HTR-8/SVneo (cell line): ENCODE data around the gene TMEM267.
"Not testable (repeated sequence)": the region's sequence is repeated elsewhere in the genome, so short reads cannot be mapped to it uniquely, and the experiment has no call there.

ENCODE experiments used
- DNase-seq: peaks from one replicate; pipeline ENCODE4 v3.0.0; 2011; ENCODE audit warnings: low spot score, mixed read lengths; ENCODE audit not compliant: insufficient read length
- FAIRE-seq: peaks from 2 replicates; lab custom pipeline; 2011; peaks lifted over from hg19 to GRCh38; lab: Jason Lieb, UNC

TMEM267 gene, protein sequence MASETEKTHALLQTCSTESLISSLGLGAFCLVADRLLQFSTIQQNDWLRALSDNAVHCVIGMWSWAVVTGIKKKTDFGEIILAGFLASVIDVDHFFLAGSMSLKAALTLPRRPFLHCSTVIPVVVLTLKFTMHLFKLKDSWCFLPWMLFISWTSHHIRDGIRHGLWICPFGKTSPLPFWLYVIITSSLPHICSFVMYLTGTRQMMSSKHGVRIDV

GRCh38 chr5:43483298-43484105 is at the start of gene TMEM267:
Gene TMEM267, minus strand, starts transcription at chr5:43483865. Its CDS starts 29,896 bp downstream, at chr5:43453969.
- peak; percentile 97 for FAIRE-seq

DNA sequence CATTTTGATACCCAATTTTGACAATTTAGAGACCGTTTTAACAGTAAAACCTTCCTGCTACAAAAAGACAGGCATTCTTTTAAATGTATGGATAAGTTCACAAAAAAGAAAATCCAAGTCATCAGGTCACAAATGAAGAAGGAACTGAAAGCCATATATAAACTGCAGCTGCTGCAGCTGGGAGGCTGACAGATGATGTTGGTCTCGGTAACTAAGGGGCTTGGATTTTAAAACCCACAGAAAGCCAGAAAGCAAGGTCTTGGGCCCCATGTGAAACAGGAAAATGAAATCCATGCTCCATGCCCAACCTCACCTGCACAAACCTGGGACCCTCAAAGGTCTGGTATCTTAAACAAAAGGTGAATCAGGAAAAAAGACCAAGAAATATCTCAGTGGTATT is 47.0 kb upstream of the TMEM267 start:
- no peak for FAIRE-seq
- DNase-seq = no peak

More at GRCh38 chr5:43483298-43484105, at the start of gene TMEM267:
- DNase-seq = peak; percentile 97

- DNase-seq = no peak
Observed at GRCh38 chr5:43523662-43524072, 40.0 kb upstream of the TMEM267 start.

DNA sequence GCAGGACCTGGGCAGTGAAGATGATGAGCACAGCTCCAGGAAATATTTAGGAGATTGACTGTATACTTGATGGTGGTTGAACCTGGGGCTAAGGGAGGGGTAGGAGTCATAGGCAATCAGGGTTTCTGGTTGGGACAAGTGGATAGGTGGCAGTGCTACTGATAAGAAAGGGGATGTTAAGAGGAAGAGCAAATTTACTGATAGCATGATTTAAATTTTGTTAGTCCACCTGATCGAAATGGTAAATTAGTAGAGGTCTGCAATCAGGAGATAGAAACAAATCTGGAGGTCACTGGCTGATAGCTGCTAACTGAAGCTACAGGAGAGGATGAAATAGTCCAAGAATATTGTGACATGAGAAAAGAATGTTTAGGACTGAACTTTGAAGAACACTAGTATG is 37.0 kb upstream of the TMEM267 start:
- FAIRE-seq (no peak), DNase-seq (no peak)

More at GRCh38 chr5:43523662-43524072, 40.0 kb upstream of the TMEM267 start:
- FAIRE-seq = no peak

GRCh38 chr5:43515678-43516048 is 32.0 kb upstream of the TMEM267 start:
- DNase-seq = no peak
- FAIRE-seq = no peak

DNA sequence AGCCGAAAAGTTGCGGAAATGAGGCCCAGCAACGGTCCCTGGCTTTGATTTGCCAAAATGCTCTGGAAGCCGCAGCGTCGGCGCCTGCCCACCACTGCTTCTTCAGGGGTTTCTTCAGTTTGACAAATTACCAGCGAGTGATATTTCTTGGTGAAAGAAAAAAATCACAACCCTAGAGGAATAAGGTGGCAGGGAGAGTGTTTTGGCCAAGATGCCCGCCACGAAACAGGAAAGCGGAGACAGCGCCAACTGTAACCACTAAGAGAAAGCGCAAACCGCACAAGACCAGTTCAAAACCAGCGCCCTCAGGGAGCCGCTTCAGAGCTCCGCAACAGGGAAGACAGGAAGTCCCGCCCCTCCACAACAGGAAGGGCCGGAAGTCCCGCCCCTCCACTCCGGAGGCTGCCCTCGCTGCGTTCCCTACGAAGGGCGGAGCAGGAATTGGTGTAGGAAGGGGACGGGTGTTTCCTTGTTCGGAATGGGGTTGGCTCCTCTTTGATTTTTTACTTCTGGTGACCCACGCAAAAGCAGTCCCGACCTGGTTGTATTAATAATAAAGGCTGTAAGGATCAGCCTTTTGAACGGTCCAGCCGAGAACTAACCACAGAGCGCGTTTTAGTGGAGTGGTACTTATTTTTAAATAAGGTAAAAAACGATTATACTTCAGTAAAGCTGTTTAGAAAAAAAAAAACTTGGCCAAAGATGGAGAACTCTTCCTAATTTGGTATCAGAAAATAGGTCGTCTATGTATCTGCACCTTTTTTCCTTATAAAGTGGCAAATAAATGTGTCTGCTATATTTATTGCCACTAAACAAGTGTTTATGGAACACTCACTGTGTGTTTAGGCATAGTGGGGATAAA is 31.4 kb upstream of the TMEM267 start, which contains the start of gene C5orf34:
Gene C5orf34 (minus strand): TSS at position 333 of the 862 bp plus-strand sequence. CDS start 5,809 bp downstream, outside the sequence.
- DNase-seq (peak; percentile 100), FAIRE-seq (peak; percentile 70)

- FAIRE-seq = no peak
Observed at GRCh38 chr5:43514471-43514815, 30.8 kb upstream of the TMEM267 start.

DNA sequence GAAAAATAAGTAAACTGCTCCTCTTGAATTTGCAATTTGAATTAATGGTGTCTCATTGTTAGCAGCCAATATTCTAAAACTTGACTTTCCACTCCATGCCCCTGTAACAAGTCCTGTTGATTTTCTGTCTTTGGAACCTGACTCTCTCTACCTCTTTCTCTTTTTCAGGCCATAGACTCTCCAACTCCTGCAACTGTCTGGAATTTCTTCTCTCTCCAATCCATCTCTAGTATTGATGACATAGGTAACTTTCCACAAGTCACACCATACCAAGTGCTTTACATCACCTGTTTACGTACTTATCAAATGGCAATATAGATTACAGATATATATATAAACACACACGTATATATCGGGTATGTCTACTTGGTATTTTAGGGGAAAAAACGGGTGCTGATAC is 30.4 kb upstream of the TMEM267 start:
- DNase-seq (no peak), FAIRE-seq (no peak)

More at GRCh38 chr5:43514471-43514815, 30.8 kb upstream of the TMEM267 start:
- DNase-seq = peak; percentile 60

DNA sequence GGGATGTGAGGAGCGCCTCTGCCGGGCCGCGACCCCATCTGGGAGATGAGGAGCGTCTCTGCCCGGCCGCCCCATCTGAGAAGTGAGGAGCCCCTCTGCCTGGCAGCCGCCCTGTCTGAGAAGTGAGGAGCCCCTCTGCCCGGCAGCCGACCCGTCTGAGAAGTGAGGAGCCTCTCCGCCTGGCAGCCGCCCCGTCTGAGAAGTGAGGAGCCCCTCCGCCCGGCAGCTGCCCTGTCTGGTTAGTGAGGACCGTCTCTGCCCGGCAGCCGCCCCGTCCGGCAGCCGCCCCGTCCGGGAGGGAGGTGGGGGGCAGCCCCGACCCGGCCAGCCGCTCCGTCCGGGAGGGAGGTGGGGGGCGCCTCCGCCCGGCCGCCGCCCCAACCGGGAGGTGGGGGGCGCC is 27.4 kb upstream of the TMEM267 start:
- FAIRE-seq, DNase-seq: not testable (repeated sequence)

DNA sequence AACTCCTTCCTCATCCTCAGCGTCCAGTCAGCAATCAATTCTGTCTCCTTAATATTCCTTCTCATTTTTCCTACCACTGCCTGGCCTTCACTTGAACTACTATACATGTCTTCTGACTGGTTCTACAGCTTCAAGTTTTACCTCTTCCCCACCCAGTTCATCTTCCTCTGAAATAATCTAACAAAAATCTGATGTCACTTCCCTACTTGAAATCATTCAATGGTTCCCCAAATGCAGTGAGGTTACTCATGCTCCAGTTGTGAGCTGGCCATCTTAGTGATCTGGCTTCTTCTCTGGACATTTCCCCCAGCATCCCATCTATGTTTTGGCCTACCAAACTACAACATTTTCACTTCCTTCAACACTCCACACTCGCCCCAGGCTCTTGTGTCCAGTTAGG is 14.9 kb upstream of the TMEM267 start:
- DNase-seq (no peak), FAIRE-seq (no peak)

GRCh38 chr5:43497311-43498104 is 13.8 kb upstream of the TMEM267 start:
- no peak for FAIRE-seq
- no peak for DNase-seq

DNA sequence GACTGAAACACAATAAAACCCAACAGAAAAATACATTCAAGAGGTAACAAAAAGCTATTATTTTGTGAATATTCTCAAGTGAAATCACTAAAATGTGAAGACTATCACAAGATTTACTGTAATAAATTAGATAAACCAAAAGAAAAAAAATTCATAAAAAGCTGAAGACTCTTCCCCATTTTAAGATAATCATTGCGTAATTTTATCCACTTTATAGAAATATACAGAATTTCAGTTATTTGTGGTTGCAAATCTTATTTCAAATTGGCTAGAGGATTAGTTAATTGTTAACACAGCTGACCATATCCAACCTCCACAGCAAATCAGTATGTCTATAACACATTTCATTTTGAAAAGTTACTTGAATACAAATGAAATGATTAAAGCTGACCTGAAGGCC is 7.7 kb upstream of the TMEM267 start:
- no peak for FAIRE-seq
- no peak for DNase-seq

DNA sequence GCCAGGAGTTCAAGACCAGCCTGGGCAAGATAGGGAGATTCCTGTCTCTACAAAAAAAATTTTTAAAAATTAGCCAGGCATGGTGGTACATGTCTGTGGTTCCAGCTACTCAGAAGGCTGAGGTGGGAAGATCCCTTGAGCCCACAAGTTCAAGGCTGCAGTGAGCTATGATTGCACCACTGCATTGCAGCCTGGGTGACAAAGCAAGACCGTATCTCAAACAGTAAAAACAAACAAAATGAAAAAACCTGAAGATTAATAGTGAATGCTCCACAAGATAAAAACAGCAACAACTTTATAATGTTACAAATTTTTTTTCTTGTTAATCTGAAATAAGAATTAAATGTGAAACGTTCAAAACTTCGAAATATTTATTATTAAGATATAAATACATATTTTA is 2.7 kb upstream of the TMEM267 start:
- FAIRE-seq = no peak

DNA sequence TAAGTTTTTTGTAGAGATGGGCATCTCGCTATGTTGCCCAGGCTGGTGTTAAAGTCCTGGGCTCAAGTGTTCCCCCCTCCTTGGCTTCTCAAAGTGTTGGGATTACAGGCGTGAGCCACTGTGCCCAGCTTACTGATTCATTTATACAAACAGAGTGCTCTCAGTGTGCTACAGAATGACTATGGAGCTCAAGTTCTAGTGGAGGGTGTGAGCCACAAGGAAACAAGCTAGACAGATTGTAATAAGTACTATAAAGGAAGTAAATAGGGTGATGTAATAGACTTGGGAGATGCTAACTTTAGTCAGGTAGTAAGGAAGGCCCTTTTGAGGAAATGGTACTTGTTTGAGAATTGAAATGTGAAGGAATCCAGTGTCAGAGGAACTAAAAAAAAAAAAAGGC is 1.7 kb upstream of the TMEM267 start:
- DNase-seq (no peak), FAIRE-seq (no peak)

More for the DNA sequence above, 2.7 kb upstream of the TMEM267 start:
- DNase-seq = no peak

DNA sequence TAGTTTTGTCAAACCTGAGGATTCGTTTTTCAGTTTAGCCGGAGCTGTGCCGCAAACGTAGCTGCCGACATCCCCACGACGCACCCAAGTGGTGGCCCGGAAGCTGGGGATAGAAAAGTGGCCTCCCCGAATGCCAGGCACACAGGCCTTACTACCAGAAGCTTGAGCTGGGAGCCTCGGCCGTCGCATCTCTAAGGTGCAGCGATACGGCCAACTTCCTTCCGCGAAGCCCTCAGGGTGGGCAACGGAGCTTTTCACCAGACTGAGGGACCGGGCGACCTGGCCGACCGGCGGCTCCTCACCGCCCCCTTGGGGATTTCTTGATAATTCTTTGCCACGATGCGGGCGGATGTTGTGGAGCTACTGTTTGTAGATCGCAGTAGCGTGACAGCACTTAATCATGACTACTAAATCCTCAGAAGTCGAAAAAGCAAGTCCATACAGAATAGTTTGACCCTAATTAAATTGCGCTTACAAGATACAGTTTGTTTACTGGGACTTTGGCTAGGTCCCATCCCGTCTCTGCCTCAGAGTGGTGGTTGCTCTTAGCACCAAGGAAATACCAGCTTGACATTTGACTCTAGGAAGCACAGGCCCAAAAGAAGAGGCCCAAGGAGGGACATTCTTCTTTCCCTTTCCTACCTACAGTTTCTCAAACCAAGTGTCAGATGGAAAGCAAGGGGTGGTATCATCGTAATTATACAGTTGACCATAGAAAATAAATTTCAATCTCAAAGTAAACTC is 613 bp upstream of the TMEM267 start:
- FAIRE-seq (no peak), DNase-seq (peak; percentile 91)

DNA sequence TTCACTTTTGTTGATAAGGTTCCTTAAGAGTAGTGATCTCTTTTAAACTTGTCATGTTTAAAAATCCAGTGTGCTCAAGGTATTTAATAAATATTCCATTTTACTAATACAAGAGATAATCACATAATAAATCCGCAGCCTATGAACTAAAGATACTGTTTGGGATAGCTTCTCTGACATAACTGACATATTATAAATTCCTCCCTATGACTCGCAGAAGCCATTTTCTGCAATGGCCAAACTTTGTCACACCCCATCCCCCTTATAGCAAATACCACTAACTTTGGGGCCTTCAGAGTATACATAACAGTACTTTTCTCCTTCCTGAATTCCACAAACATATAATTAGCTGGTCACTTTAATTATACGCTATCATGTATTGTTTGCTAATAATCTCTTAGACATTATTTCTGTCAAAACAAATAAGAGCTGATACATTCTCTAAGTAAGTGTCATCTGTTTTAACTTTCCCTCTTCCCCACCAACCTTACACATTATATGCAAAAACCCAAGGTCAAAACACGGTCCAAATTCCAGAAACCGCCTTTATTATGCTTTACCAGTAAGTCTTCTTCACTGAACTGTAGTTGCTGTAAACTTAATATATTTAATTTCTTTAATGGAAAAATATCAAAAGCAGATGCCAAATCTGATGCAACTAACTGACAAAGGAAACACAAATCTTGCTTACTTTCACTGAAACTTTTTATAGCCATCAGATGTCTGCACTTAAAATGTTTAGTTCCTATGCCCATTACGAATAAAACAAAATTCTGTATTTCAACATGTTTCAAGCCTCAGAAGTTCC is 971 bp downstream of the TMEM267 start:
- no peak for FAIRE-seq
- DNase-seq = peak; percentile 48

GRCh38 chr5:43469671-43470391 is 13.8 kb downstream of the TMEM267 start:
- FAIRE-seq = peak; percentile 79
- DNase-seq = no peak

- DNase-seq = no peak
- no peak for FAIRE-seq
Observed at GRCh38 chr5:43467100-43467499, 16.6 kb downstream of the TMEM267 start.
